Neural crest cell (in vitro differentiated cells): ENCODE results near the gene FRMD8. TPM values are rescaled to one million over a fixed set of nuclear protein-coding genes. Genes with fewer than 3 reads are reported as not detected.

Experiments
- DNase-seq: peaks from one replicate; pipeline ENCODE4 v3.0.0; 2021; ENCODE audit warnings: low read depth, mixed read lengths, low spot score
- H3K27ac Mint-ChIP-seq: one replicate; pipeline ENCODE4 v1.8.0; 2021; ENCODE audit warnings: mild to moderate bottlenecking, mixed read lengths; ENCODE audit not compliant: unreplicated experiment
- H3K27me3 Mint-ChIP-seq: 2 replicates; pipeline ENCODE4 v1.8.0; 2021; ENCODE audit warnings: low read depth, mild to moderate bottlenecking, mixed read lengths
- H3K36me3 Mint-ChIP-seq: 2 replicates; pipeline ENCODE4 v1.8.0; 2021; ENCODE audit warnings: low read depth, mild to moderate bottlenecking, mixed read lengths
- H3K4me1 Mint-ChIP-seq: 2 replicates; pipeline ENCODE4 v1.8.0; 2021; ENCODE audit warnings: mixed read lengths
- H3K4me3 Mint-ChIP-seq: one replicate; pipeline ENCODE4 v1.8.0; 2021; ENCODE audit warnings: mild to moderate bottlenecking, mixed read lengths
- H3K9me3 Mint-ChIP-seq: 2 replicates; pipeline ENCODE4 v1.8.0; 2021; ENCODE audit warnings: mixed read lengths
- total RNA-seq: library from RNA; stranded (reverse); gene quantifications from 2 replicates; pipeline ENCODE4 v1.2.1, GENCODE V29; 2021
- TF ChIP-seq, protein P1 (sequence below): fragments of 200-600 bp; sonication (generic); conservative IDR thresholded peaks from 2 replicates; pipeline ENCODE4 v1.5.0; 2021; ENCODE audit warnings: antibody characterized with exemption, mild to moderate bottlenecking

FRMD8 gene
- total RNA-seq, 1 donor from 2014 or later = 29.0 TPM

DNA sequence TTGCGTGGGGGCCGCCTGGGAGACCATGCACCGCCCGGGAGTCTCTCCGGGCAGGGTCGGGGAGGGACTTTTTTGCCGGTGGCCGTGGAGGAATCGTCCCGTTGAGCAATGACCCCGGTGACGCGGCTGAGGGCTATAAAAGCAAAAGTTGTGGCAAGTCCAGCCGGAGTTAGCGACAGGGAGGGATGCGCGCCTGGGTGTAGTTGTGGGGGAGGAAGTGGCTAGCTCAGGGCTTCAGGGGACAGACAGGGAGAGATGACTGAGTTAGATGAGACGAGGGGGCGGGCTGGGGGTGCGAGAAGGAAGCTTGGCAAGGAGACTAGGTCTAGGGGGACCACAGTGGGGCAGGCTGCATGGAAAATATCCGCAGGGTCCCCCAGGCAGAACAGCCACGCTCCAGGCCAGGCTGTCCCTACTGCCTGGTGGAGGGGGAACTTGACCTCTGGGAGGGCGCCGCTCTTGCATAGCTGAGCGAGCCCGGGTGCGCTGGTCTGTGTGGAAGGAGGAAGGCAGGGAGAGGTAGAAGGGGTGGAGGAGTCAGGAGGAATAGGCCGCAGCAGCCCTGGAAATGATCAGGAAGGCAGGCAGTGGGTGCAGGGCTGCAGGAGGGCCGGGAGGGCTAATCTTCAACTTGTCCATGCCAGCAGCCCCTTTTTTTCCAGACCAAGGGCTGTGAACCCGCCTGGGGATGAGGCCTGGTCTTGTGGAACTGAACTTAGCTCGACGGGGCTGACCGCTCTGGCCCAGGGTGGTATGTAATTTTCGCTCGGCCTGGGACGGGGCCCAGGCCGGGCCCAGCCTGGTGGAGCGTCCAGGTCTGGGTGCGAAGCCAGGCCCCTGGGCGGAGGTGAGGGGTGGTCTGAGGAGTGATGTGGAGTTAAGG, 36.4 kb downstream of the FRMD8 start, which contains the start of gene NEAT1:
NEAT1 (plus strand) TSS at position 166 of the 883 bp plus-strand sequence.
- Mint-ChIP-seq H3K4me1 (peaks cover 90% of the 10 kb centered on the region), H3K27ac (peak within 1 kb of the TSS; percentile 99), H3K27me3 (peaks cover 22% of the 10 kb centered on the region), H3K36me3 (no peaks in the 10 kb centered on the region), H3K9me3 (no peaks in the 10 kb centered on the region), H3K4me3 (peak within 1 kb of the TSS; percentile 92)
- DNase-seq = peak; percentile 77
- TF ChIP-seq, protein P1, sequence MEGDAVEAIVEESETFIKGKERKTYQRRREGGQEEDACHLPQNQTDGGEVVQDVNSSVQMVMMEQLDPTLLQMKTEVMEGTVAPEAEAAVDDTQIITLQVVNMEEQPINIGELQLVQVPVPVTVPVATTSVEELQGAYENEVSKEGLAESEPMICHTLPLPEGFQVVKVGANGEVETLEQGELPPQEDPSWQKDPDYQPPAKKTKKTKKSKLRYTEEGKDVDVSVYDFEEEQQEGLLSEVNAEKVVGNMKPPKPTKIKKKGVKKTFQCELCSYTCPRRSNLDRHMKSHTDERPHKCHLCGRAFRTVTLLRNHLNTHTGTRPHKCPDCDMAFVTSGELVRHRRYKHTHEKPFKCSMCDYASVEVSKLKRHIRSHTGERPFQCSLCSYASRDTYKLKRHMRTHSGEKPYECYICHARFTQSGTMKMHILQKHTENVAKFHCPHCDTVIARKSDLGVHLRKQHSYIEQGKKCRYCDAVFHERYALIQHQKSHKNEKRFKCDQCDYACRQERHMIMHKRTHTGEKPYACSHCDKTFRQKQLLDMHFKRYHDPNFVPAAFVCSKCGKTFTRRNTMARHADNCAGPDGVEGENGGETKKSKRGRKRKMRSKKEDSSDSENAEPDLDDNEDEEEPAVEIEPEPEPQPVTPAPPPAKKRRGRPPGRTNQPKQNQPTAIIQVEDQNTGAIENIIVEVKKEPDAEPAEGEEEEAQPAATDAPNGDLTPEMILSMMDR = no peak

DNA sequence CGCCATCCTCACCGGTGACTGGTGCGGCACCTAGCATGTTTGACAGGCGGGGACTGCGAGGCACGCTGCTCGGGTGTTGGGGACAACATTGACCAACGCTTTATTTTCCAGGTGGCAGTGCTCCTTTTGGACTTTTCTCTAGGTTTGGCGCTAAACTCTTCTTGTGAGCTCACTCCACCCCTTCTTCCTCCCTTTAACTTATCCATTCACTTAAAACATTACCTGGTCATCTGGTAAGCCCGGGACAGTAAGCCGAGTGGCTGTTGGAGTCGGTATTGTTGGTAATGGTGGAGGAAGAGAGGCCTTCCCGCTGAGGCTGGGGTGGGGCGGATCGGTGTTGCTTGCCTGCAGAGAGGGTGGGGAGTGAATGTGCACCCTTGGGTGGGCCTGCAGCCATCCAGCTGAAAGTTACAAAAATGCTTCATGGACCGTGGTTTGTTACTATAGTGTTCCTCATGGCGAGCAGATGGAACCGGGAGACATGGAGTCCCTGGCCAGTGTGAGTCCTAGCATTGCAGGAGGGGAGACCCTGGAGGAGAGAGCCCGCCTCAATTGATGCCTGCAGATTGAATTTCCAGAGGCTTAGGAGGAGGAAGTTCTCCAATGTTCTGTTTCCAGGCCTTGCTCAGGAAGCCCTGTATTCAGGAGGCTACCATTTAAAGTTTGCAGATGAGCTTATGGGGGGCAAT, 37.2 kb downstream of the FRMD8 start:
- TF ChIP-seq, protein P1 = no peak
- DNase-seq = no peak
- H3K27me3 Mint-ChIP-seq = peaks cover 20% of the 10 kb centered on the region
- no peaks in the 10 kb centered on the region for H3K36me3 Mint-ChIP-seq
- H3K4me1 Mint-ChIP-seq = peaks cover 89% of the 10 kb centered on the region
- peak overlapping the region; percentile 92 for H3K4me3 Mint-ChIP-seq
- no peak overlapping the region for H3K27ac Mint-ChIP-seq
- H3K9me3 Mint-ChIP-seq = no peaks in the 10 kb centered on the region

DNA sequence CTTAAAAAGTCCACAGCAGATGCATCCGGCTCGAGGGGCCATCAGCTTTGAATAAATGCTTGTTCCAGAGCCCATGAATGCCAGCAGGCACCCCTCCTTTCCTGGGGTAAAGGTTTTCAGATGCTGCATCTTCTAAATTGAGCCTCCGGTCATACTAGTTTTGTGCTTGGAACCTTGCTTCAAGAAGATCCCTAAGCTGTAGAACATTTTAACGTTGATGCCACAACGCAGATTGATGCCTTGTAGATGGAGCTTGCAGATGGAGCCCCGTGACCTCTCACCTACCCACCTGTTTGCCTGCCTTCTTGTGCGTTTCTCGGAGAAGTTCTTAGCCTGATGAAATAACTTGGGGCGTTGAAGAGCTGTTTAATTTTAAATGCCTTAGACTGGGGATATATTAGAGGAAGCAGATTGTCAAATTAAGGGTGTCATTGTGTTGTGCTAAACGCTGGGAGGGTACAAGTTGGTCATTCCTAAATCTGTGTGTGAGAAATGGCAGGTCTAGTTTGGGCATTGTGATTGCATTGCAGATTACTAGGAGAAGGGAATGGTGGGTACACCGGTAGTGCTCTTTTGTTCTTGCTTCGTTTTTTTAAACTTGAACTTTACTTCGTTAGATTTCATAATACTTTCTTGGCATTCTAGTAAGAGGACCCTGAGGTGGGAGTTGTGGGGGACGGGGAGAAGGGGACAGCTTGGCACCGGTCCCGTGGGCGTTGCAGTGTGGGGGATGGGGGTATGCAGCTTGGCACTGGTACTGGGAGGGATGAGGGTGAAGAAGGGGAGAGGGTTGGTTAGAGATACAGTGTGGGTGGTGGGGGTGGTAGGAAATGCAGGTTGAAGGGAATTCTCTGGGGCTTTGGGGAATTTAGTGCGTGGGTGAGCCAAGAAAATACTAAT, 38.0 kb downstream of the FRMD8 start:
- Mint-ChIP-seq H3K4me3 (peak overlapping the region; percentile 92), H3K27ac (peak overlapping the region; percentile 88), H3K36me3 (no peaks in the 10 kb centered on the region), H3K9me3 (no peaks in the 10 kb centered on the region), H3K27me3 (peaks cover 14% of the 10 kb centered on the region), H3K4me1 (peaks cover 87% of the 10 kb centered on the region)
- TF ChIP-seq, protein P1 = no peak
- no peak for DNase-seq

DNA sequence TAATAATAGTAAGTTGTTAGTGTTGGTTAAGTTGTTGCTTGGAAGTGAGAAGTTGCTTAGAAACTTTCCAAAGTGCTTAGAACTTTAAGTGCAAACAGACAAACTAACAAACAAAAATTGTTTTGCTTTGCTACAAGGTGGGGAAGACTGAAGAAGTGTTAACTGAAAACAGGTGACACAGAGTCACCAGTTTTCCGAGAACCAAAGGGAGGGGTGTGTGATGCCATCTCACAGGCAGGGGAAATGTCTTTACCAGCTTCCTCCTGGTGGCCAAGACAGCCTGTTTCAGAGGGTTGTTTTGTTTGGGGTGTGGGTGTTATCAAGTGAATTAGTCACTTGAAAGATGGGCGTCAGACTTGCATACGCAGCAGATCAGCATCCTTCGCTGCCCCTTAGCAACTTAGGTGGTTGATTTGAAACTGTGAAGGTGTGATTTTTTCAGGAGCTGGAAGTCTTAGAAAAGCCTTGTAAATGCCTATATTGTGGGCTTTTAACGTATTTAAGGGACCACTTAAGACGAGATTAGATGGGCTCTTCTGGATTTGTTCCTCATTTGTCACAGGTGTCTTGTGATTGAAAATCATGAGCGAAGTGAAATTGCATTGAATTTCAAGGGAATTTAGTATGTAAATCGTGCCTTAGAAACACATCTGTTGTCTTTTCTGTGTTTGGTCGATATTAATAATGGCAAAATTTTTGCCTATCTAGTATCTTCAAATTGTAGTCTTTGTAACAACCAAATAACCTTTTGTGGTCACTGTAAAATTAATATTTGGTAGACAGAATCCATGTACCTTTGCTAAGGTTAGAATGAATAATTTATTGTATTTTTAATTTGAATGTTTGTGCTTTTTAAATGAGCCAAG, 38.9 kb downstream of the FRMD8 start:
- Mint-ChIP-seq H3K4me3 (peak overlapping the region; percentile 92), H3K9me3 (no peaks in the 10 kb centered on the region), H3K4me1 (peaks cover 88% of the 10 kb centered on the region), H3K27ac (no peak overlapping the region), H3K36me3 (no peaks in the 10 kb centered on the region), H3K27me3 (peaks cover 14% of the 10 kb centered on the region)
- no peak for DNase-seq
- TF ChIP-seq, protein P1 = peak; percentile 29
